ENCODE measurements around the gene LRCH3.

DNA sequence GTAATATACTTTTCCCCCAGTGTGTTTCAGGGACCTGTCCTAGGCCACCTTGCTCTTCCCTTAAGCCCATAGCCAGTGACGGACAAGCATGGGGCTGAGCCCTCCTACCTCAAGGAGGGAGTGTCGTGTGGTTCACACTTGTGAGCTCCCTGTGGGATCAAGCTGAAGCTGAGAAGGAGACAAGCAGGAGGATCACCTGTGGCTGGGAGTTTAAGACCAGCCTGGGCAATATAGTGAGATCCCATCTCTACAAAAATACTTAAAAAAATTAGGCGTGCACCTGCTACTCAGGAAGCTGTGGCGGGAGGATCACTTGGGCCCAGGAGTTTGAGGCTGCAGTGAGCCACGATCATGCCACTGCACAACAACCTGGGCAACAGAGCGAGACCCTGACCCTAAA is 82.3 kb downstream of the LRCH3 start:
- TF ChIP-seq, protein P1, sequence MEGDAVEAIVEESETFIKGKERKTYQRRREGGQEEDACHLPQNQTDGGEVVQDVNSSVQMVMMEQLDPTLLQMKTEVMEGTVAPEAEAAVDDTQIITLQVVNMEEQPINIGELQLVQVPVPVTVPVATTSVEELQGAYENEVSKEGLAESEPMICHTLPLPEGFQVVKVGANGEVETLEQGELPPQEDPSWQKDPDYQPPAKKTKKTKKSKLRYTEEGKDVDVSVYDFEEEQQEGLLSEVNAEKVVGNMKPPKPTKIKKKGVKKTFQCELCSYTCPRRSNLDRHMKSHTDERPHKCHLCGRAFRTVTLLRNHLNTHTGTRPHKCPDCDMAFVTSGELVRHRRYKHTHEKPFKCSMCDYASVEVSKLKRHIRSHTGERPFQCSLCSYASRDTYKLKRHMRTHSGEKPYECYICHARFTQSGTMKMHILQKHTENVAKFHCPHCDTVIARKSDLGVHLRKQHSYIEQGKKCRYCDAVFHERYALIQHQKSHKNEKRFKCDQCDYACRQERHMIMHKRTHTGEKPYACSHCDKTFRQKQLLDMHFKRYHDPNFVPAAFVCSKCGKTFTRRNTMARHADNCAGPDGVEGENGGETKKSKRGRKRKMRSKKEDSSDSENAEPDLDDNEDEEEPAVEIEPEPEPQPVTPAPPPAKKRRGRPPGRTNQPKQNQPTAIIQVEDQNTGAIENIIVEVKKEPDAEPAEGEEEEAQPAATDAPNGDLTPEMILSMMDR (IDR thresholded peaks at IDR 0.05) = no peak
- TF ChIP-seq TCF7L2 (IDR thresholded peaks at IDR 0.05; ENCODE audit: low read depth, low read length) (no peak), SIN3A (IDR thresholded peaks at IDR 0.05; ENCODE audit: borderline replicate concordance, insufficient read depth, low read depth, low read length) (no peak)
- TF ChIP-seq, protein P2, sequence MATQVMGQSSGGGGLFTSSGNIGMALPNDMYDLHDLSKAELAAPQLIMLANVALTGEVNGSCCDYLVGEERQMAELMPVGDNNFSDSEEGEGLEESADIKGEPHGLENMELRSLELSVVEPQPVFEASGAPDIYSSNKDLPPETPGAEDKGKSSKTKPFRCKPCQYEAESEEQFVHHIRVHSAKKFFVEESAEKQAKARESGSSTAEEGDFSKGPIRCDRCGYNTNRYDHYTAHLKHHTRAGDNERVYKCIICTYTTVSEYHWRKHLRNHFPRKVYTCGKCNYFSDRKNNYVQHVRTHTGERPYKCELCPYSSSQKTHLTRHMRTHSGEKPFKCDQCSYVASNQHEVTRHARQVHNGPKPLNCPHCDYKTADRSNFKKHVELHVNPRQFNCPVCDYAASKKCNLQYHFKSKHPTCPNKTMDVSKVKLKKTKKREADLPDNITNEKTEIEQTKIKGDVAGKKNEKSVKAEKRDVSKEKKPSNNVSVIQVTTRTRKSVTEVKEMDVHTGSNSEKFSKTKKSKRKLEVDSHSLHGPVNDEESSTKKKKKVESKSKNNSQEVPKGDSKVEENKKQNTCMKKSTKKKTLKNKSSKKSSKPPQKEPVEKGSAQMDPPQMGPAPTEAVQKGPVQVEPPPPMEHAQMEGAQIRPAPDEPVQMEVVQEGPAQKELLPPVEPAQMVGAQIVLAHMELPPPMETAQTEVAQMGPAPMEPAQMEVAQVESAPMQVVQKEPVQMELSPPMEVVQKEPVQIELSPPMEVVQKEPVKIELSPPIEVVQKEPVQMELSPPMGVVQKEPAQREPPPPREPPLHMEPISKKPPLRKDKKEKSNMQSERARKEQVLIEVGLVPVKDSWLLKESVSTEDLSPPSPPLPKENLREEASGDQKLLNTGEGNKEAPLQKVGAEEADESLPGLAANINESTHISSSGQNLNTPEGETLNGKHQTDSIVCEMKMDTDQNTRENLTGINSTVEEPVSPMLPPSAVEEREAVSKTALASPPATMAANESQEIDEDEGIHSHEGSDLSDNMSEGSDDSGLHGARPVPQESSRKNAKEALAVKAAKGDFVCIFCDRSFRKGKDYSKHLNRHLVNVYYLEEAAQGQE (IDR thresholded peaks at IDR 0.05; ENCODE audit: insufficient read depth in 1 of 2, low read depth in 2 of 2, low read length in 1 of 2) = no peak
